Muscle of leg (tissue), 11 donors: Measurements from ENCODE around the gene TIFAB. TPM values are rescaled to one million over a fixed set of nuclear protein-coding genes. Genes with fewer than 3 reads are reported as not detected.

Experiments
- DNase-seq: peaks from one replicate; pipeline ENCODE4 v3.0.0; 2013
- H3K27ac ChIP-seq: one replicate; pipeline ENCODE4 v1.5.1; 2013; ENCODE audit warnings: mild to moderate bottlenecking, low read length, control low read depth
- H3K27me3 ChIP-seq: one replicate; pipeline ENCODE4 v1.6.1; 2013; ENCODE audit warnings: low read length; ENCODE audit not compliant: control insufficient read depth, insufficient read depth
- H3K36me3 ChIP-seq: one replicate; pipeline ENCODE4 v1.6.1; 2013; ENCODE audit warnings: low read length; ENCODE audit not compliant: control insufficient read depth, insufficient read depth
- H3K4me1 ChIP-seq: one replicate; pipeline ENCODE4 v1.6.1; 2013; ENCODE audit warnings: low read length; ENCODE audit not compliant: control insufficient read depth, insufficient read depth
- H3K4me3 ChIP-seq: one replicate; pipeline ENCODE4 v1.5.1; 2013; ENCODE audit warnings: low read length, control low read depth
- H3K9me3 ChIP-seq: replicated peaks from 2 replicates; pipeline ENCODE4 v1.6.1; 2013; ENCODE audit warnings: low read depth, low read length; ENCODE audit not compliant: control insufficient read depth
- WGBS: methylation state at CpG from one replicate; pipeline ENCODE4 v1.1.5; 2013; ENCODE audit warnings: missing lambda C conversion rate; ENCODE audit not compliant: insufficient coverage; 5-methylcytosine and 5-hydroxymethylcytosine counted together
- polyA plus RNA-seq, 8 donors: library from polyadenylated mRNA; unstranded; fragments of 120-200 nt; gene quantifications; one replicate each; pipeline versions ENCODE4 v1.2.1 to v1.2.3, GENCODE V29; 2013; ENCODE audit warnings: inconsistent platforms in 1 of 8, low replicate concordance in 1 of 8; ENCODE audit not compliant: insufficient read length in 8 of 8, insufficient read depth in 1 of 8
- total RNA-seq: library from RNA; stranded (reverse); fragments of 120-200 nt; gene quantifications from one replicate; pipeline ENCODE4 v1.2.4, GENCODE V29; 2013

The TIFAB gene
- total and polyA plus RNA-seq, 9 donors, result 0.05 to 0.33 (median 0.20) TPM

- WGBS, result 53% methylated on average over 5 of the region's 8 CpGs
- Histone ChIP-seq H3K27me3 (peaks cover 2% of the 10 kb centered on the region), H3K36me3 (no peaks in the 10 kb centered on the region), H3K4me1 (peaks cover 86% of the 10 kb centered on the region), H3K9me3 (no peaks in the 10 kb centered on the region), H3K27ac (peak overlapping the region; percentile 79), H3K4me3 (no peak overlapping the region)
- DNase-seq, result peak; percentile 53
Observed at GRCh38 chr5:135442431-135443160, 9.6 kb downstream of the TIFAB start.

GRCh38 chr5:135441919-135442318 lies 10.2 kb downstream of the TIFAB start:
- DNase-seq, result no peak
- Histone ChIP-seq H3K4me3 (no peak overlapping the region), H3K27me3 (peaks cover 2% of the 10 kb centered on the region), H3K4me1 (peaks cover 93% of the 10 kb centered on the region), H3K9me3 (no peaks in the 10 kb centered on the region), H3K36me3 (no peaks in the 10 kb centered on the region), H3K27ac (peak overlapping the region; percentile 79)
- WGBS, result 83% methylated on average over 2 of the region's 4 CpGs

- peak overlapping the region; percentile 79 for H3K27ac ChIP-seq
- 14% methylated on average over 8 of the region's 11 CpGs for WGBS
- H3K36me3 ChIP-seq, result no peaks in the 10 kb centered on the region
- DNase-seq, result peak; percentile 88
- H3K27me3 ChIP-seq, result peaks cover 3% of the 10 kb centered on the region
- peaks cover 93% of the 10 kb centered on the region for H3K4me1 ChIP-seq
- H3K9me3 ChIP-seq, result no peaks in the 10 kb centered on the region
- no peak overlapping the region for H3K4me3 ChIP-seq
Observed at GRCh38 chr5:135441350-135441831, 10.8 kb downstream of the TIFAB start.

- Histone ChIP-seq H3K4me1 (peaks cover 91% of the 10 kb centered on the region), H3K4me3 (no peak overlapping the region), H3K27ac (peak overlapping the region; percentile 68), H3K9me3 (no peaks in the 10 kb centered on the region), H3K27me3 (peaks cover 3% of the 10 kb centered on the region), H3K36me3 (no peaks in the 10 kb centered on the region)
- peak; percentile 77 for DNase-seq
- 21% methylated on average over 2 of the region's 6 CpGs for WGBS
Observed at GRCh38 chr5:135440916-135441315, 11.2 kb downstream of the TIFAB start.

GRCh38 chr5:135439231-135440205 lies 12.6 kb downstream of the TIFAB start:
- no peaks in the 10 kb centered on the region for H3K9me3 ChIP-seq
- H3K27ac ChIP-seq, result peak overlapping the region; percentile 57
- DNase-seq, result peak; percentile 79
- H3K4me1 ChIP-seq, result peaks cover 91% of the 10 kb centered on the region
- peaks cover 3% of the 10 kb centered on the region for H3K27me3 ChIP-seq
- H3K36me3 ChIP-seq, result no peaks in the 10 kb centered on the region
- no peak overlapping the region for H3K4me3 ChIP-seq
- 23% methylated on average over 8 of the region's 11 CpGs for WGBS

- peak overlapping the region; percentile 82 for H3K27ac ChIP-seq
- 55% methylated on average over 3 of the region's 10 CpGs for WGBS
- peaks cover 5% of the 10 kb centered on the region for H3K27me3 ChIP-seq
- H3K36me3 ChIP-seq, result no peaks in the 10 kb centered on the region
- no peaks in the 10 kb centered on the region for H3K9me3 ChIP-seq
- no peak overlapping the region for H3K4me3 ChIP-seq
- peaks cover 91% of the 10 kb centered on the region for H3K4me1 ChIP-seq
- DNase-seq, result no peak
Observed at GRCh38 chr5:135438636-135439221, 13.4 kb downstream of the TIFAB start.

GRCh38 chr5:135437796-135438560 lies 14.2 kb downstream of the TIFAB start:
- H3K4me3 ChIP-seq, result no peak overlapping the region
- H3K27me3 ChIP-seq, result peaks cover 5% of the 10 kb centered on the region
- H3K4me1 ChIP-seq, result peaks cover 85% of the 10 kb centered on the region
- peak; percentile 91 for DNase-seq
- no peaks in the 10 kb centered on the region for H3K36me3 ChIP-seq
- 1% methylated on average over 7 of the region's 13 CpGs for WGBS
- H3K9me3 ChIP-seq, result no peaks in the 10 kb centered on the region
- H3K27ac ChIP-seq, result peak overlapping the region; percentile 82

- Histone ChIP-seq H3K9me3 (no peaks in the 10 kb centered on the region), H3K27ac (peak overlapping the region; percentile 82), H3K4me3 (no peak overlapping the region), H3K4me1 (peaks cover 80% of the 10 kb centered on the region), H3K36me3 (no peaks in the 10 kb centered on the region), H3K27me3 (peaks cover 5% of the 10 kb centered on the region)
- peak; percentile 62 for DNase-seq
- 59% methylated on average over 3 of the region's 7 CpGs for WGBS
Observed at GRCh38 chr5:135437422-135437795, 14.7 kb downstream of the TIFAB start.

- H3K9me3 ChIP-seq, result no peaks in the 10 kb centered on the region
- no peak for DNase-seq
- H3K4me1 ChIP-seq, result peaks cover 75% of the 10 kb centered on the region
- WGBS, result no CpG with 5 or more reads among the region's 7 CpGs
- peak overlapping the region; percentile 82 for H3K27ac ChIP-seq
- H3K27me3 ChIP-seq, result peaks cover 5% of the 10 kb centered on the region
- no peak overlapping the region for H3K4me3 ChIP-seq
- H3K36me3 ChIP-seq, result no peaks in the 10 kb centered on the region
Observed at GRCh38 chr5:135436951-135437418, 15.2 kb downstream of the TIFAB start.
